Daoy (cell line): ENCODE data around the gene NFIL3. TPM values are rescaled to one million over a fixed set of nuclear protein-coding genes. Genes with fewer than 3 reads are reported as not detected.

Experiments used
- DNase-seq: peaks from one replicate; pipeline ENCODE4 v3.0.0-alpha.2; 2015; ENCODE audit warnings: low read depth
- total RNA-seq: library from RNA; depleted of rRNA; stranded (reverse); fragments of >200 nt; shearing (Covaris generic); gene quantifications from 2 replicates; pipeline ENCODE4 v1.2.3, GENCODE V29; 2014

NFIL3 gene
- total RNA-seq, 1 experiment from 2014 or later, result 10.3 TPM

- DNase-seq, result peak; percentile 83
Observed at GRCh38 chr9:91422758-91423711, 597 bp downstream of the NFIL3 start.

GRCh38 chr9:91421971-91422757, 1.5 kb downstream of the NFIL3 start:
- peak; percentile 15 for DNase-seq

GRCh38 chr9:91421128-91421765, 2.4 kb downstream of the NFIL3 start:
- peak; percentile 58 for DNase-seq

- DNase-seq, result no peak
Observed at GRCh38 chr9:91420501-91421127, 3.0 kb downstream of the NFIL3 start.

- DNase-seq, result peak; percentile 87
Observed at GRCh38 chr9:91419222-91420191, 4.1 kb downstream of the NFIL3 start.

- DNase-seq, result no peak
Observed at GRCh38 chr9:91418215-91418610, 5.4 kb downstream of the NFIL3 start.

GRCh38 chr9:91417602-91418214, 5.9 kb downstream of the NFIL3 start:
- no peak for DNase-seq

GRCh38 chr9:91416096-91416712, 7.4 kb downstream of the NFIL3 start:
- peak; percentile 17 for DNase-seq

GRCh38 chr9:91415290-91415689, 8.3 kb downstream of the NFIL3 start:
- DNase-seq, result no peak

- DNase-seq, result no peak
Observed at GRCh38 chr9:91412941-91413340, 10.7 kb downstream of the NFIL3 start.

GRCh38 chr9:91411096-91411771, 12.4 kb downstream of the NFIL3 start:
- DNase-seq, result no peak

GRCh38 chr9:91410161-91410560, 13.5 kb downstream of the NFIL3 start:
- DNase-seq, result no peak

GRCh38 chr9:91408475-91408874, 15.2 kb downstream of the NFIL3 start:
- no peak for DNase-seq

- DNase-seq, result peak; percentile 57
Observed at GRCh38 chr9:91407580-91408318, 15.9 kb downstream of the NFIL3 start.

- no peak for DNase-seq
Observed at GRCh38 chr9:91405343-91406077, 18.1 kb downstream of the NFIL3 start.

- DNase-seq, result no peak
Observed at GRCh38 chr9:91403665-91404543, 19.7 kb downstream of the NFIL3 start.

GRCh38 chr9:91398926-91399325, 24.7 kb downstream of the NFIL3 start:
- DNase-seq, result no peak
